Activated CD4-positive, CD25-positive, alpha-beta regulatory T cell treated with anti-CD3 and anti-CD28 coated beads, Interleukin-2, amount 50 U/mL, for 24 hours (primary cell): ENCODE data around the gene NT5DC1.
A peak's percentile ranks its signal among the peaks of the same experiment; 100 is the strongest.
"Not testable (repeated sequence)": the region's sequence is repeated elsewhere in the genome, so short reads cannot be mapped to it uniquely, and the experiment has no call there.

ENCODE experiments used
- ATAC-seq, 2 donors: fragments of 150-1000 bp; cut with Tn5 transposase; one replicate each; pipeline ENCODE4 v1.10.0; 2021; ENCODE audit warnings: mild to moderate bottlenecking in 1 of 2, moderate library complexity in 1 of 2

Gene NT5DC1

GRCh38 chr6:116280161-116280932 lies 179.7 kb downstream of the NT5DC1 start:
- ATAC-seq, result no peak

GRCh38 chr6:116280933-116281316 lies 180.3 kb downstream of the NT5DC1 start:
- ATAC-seq, result no peak

GRCh38 chr6:116282698-116283097 lies 182.0 kb downstream of the NT5DC1 start:
- ATAC-seq, result no peak

- no peak for ATAC-seq
Observed at GRCh38 chr6:116283191-116283590, 182.5 kb downstream of the NT5DC1 start.

GRCh38 chr6:116284984-116285383 lies 184.3 kb downstream of the NT5DC1 start:
- not testable (repeated sequence) for ATAC-seq

GRCh38 chr6:116286773-116287358 lies 186.2 kb downstream of the NT5DC1 start:
- ATAC-seq, result no peak

- ATAC-seq, result peak; percentile 53
Observed at GRCh38 chr6:116287689-116288282, 187.1 kb downstream of the NT5DC1 start.

- ATAC-seq, result no peak
Observed at GRCh38 chr6:116289876-116290275, 189.2 kb downstream of the NT5DC1 start.

- ATAC-seq, result no peak
Observed at GRCh38 chr6:116290799-116291198, 190.1 kb downstream of the NT5DC1 start.

- no peak for ATAC-seq
Observed at GRCh38 chr6:116291701-116292396, 191.2 kb downstream of the NT5DC1 start.

- no peak for ATAC-seq
Observed at GRCh38 chr6:116292553-116292952, 191.9 kb downstream of the NT5DC1 start.

GRCh38 chr6:116298273-116298672 lies 197.6 kb downstream of the NT5DC1 start:
- ATAC-seq, result no peak

- no peak for ATAC-seq
Observed at GRCh38 chr6:116298973-116299372, 198.3 kb downstream of the NT5DC1 start.
